ENCODE results near the gene MDN1.
A peak's percentile ranks its signal among the peaks of the same experiment; 100 is the strongest.

Gene MDN1

GRCh38 chr6:89616531-89616930 is 203.1 kb downstream of the MDN1 start:
- DNase-seq (ENCODE audit: extremely low spot score, insufficient read length, low read depth) (no peak), FAIRE-seq (no peak)

- FAIRE-seq (no peak), DNase-seq (ENCODE audit: extremely low spot score, insufficient read length, low read depth) (no peak)
Measured at GRCh38 chr6:89615882-89616281, 203.7 kb downstream of the MDN1 start.

GRCh38 chr6:89613790-89614189 is 205.8 kb downstream of the MDN1 start:
- FAIRE-seq (no peak), DNase-seq (ENCODE audit: extremely low spot score, insufficient read length, low read depth) (no peak)

GRCh38 chr6:89612121-89612520 is 207.5 kb downstream of the MDN1 start:
- DNase-seq (ENCODE audit: extremely low spot score, insufficient read length, low read depth) = no peak
- FAIRE-seq = no peak

GRCh38 chr6:89611666-89612065 is 207.9 kb downstream of the MDN1 start:
- DNase-seq (ENCODE audit: extremely low spot score, insufficient read length, low read depth) = no peak

GRCh38 chr6:89610149-89610642 is 209.4 kb downstream of the MDN1 start:
- FAIRE-seq (peak; percentile 83), DNase-seq (ENCODE audit: extremely low spot score, insufficient read length, low read depth) (peak; percentile 36)

More at GRCh38 chr6:89611666-89612065, 207.9 kb downstream of the MDN1 start:
- no peak for FAIRE-seq

GRCh38 chr6:89605861-89606260 is 213.7 kb downstream of the MDN1 start:
- DNase-seq (ENCODE audit: extremely low spot score, insufficient read length, low read depth) (no peak), FAIRE-seq (no peak)

- FAIRE-seq = no peak
- no peak for DNase-seq (ENCODE audit: extremely low spot score, insufficient read length, low read depth)
Measured at GRCh38 chr6:89604653-89605052, 214.9 kb downstream of the MDN1 start.

- DNase-seq (ENCODE audit: extremely low spot score, insufficient read length, low read depth) (no peak), FAIRE-seq (no peak)
Measured at GRCh38 chr6:89602166-89602565, 217.4 kb downstream of the MDN1 start.

GRCh38 chr6:89599727-89600126 is 219.9 kb downstream of the MDN1 start:
- no peak for FAIRE-seq

GRCh38 chr6:89597988-89598387 is 221.6 kb downstream of the MDN1 start:
- FAIRE-seq (peak; percentile 18), DNase-seq (ENCODE audit: extremely low spot score, insufficient read length, low read depth) (no peak)

More at GRCh38 chr6:89599727-89600126, 219.9 kb downstream of the MDN1 start:
- DNase-seq (ENCODE audit: extremely low spot score, insufficient read length, low read depth) = no peak

- no peak for DNase-seq (ENCODE audit: extremely low spot score, insufficient read length, low read depth)
- no peak for FAIRE-seq
Measured at GRCh38 chr6:89597372-89597771, 222.2 kb downstream of the MDN1 start.

- FAIRE-seq (peak; percentile 60), DNase-seq (ENCODE audit: extremely low spot score, insufficient read length, low read depth) (no peak)
Measured at GRCh38 chr6:89596484-89596883, 223.1 kb downstream of the MDN1 start.

- peak; percentile 22 for DNase-seq (ENCODE audit: extremely low spot score, insufficient read length, low read depth)
- FAIRE-seq = peak; percentile 85
Measured at GRCh38 chr6:89596056-89596455, 223.5 kb downstream of the MDN1 start.

Measured in GM18507 (cell line).